Heart right ventricle (tissue), 16 donors: Measurements from ENCODE around the gene VAMP7. TPM values are rescaled to one million over a fixed set of nuclear protein-coding genes. Genes with fewer than 3 reads are reported as not detected.

Experiments used
- ATAC-seq, 8 donors: fragments of 200-7000 bp; cut with Tn5 transposase; one replicate each; pipeline ENCODE4 v1.9.1; 2020; ENCODE audit warnings: mild to moderate bottlenecking in 8 of 8, moderate library complexity in 8 of 8, moderate number of reproducible peaks in 1 of 8
- DNase-seq, 2 donors: peaks; one replicate each; pipeline ENCODE4 v3.0.0-alpha.2; 2020
- H3K27ac ChIP-seq, 10 donors: fragments of 200-600 bp; sonication (generic) in 2 of 10; one replicate each; pipeline versions ENCODE4 v1.5.0 to v1.8.0; 2020 to 2022; ENCODE audit warnings: mild to moderate bottlenecking in 3 of 10
- H3K27me3 ChIP-seq, 7 donors: fragments of 200-600 bp; one replicate each; pipeline ENCODE4 v1.8.0; 2021 to 2022; ENCODE audit warnings: mild to moderate bottlenecking in 2 of 7
- H3K36me3 ChIP-seq, 9 donors: fragments of 200-600 bp; sonication (generic) in 1 of 9; one replicate each; pipeline versions ENCODE4 v1.5.0 to v1.8.0; 2020 to 2022; ENCODE audit warnings: mild to moderate bottlenecking in 2 of 9
- H3K4me1 ChIP-seq, 9 donors: fragments of 200-600 bp; sonication (generic) in 1 of 9; one replicate each; pipeline versions ENCODE4 v1.5.0 to v1.8.0; 2020 to 2022; ENCODE audit warnings: mild to moderate bottlenecking in 4 of 9
- H3K4me3 ChIP-seq, 10 donors: fragments of 200-600 bp; sonication (generic) in 2 of 10; one replicate each; pipeline versions ENCODE4 v1.5.0 to v1.8.0; 2020 to 2022; ENCODE audit warnings: mild to moderate bottlenecking in 7 of 10, moderate library complexity in 2 of 10
- H3K9me3 ChIP-seq, 11 donors: fragments of 200-600 bp in 10 of 11; sonication (generic) in 2 of 11; one replicate each; pipeline versions ENCODE4 v1.5.0 to v1.8.0; 2013 to 2022; ENCODE audit warnings: mild to moderate bottlenecking in 2 of 11, control low read depth in 1 of 11, moderate library complexity in 1 of 11
- WGBS, 2 donors: extraction: QIAGEN DNeasy Blood & Tissue Kit; methylation state at CpG; one replicate each; pipeline ENCODE4 v1.1.7; 2013; ENCODE audit warnings: inconsistent platforms in 1 of 2; 5-methylcytosine and 5-hydroxymethylcytosine counted together
- intact Hi-C, 10 donors: fragments of 100-400 bp; cut with DNase I; formaldehyde crosslinking; loops; one replicate each; pipeline versions ENCODE4 v1.11.1 to v1.14.2; 2022
- polyA plus RNA-seq, 2 donors: library from polyadenylated mRNA; stranded (reverse); fragments of 200-250 nt; gene quantifications; one replicate each; pipeline ENCODE4 v1.2.3, GENCODE V29; 2013
- total RNA-seq, 10 donors: library from RNA; stranded (reverse); fragmentation: NEBNext Ultra II Directional in 3 of 10; extraction: Animal tissue kit (Norgen Biotek cat#: 25700) in 3 of 10; gene quantifications; one replicate each; pipeline versions ENCODE4 v1.2.1 to v1.2.4, GENCODE V29; 2021 to 2023
- TF ChIP-seq, protein P1 (sequence below), 9 donors: fragments of 200-600 bp; sonication (generic) in 2 of 9; IDR thresholded peaks; one replicate each; pipeline versions ENCODE4 v1.5.0 to v1.8.0; 2021 to 2022; ENCODE audit warnings: antibody characterized with exemption in 9 of 9, mild to moderate bottlenecking in 5 of 9, moderate library complexity in 1 of 9
- donor health status: Arrhythmogenic right ventricular cardiomyopathy.
- donor health status: ischemic (EF 13 %, LVEDD 7.1; RV severe dilation, severe dysfunction).
- donor health status: healthy with polysubstance abuse.
- donor health status: DM: no; HTN: yes; CAD: no.
- donor health status: DM: no; HTN: no; CAD: no.
- donor health status: ischemic (EF 25% LVEDD 6.9; RV normal size, moderate dysfunction).
- donor health status: ischemic (EF 25% LVEDD 5.7; RV mildly dilated, moderate dysfunction).
- donor health status: healthy.
- donor health status: DM: yes; HTN: yes; CAD: no.
- donor health status: Ischemic cardiomyopathy.
- donor health status: ischemic (EF 35%, LVEDD 5.7; RV mildly dilated, moderate dysfunction).
- donor health status: nonischemic (EF 11% LVEDD 7.7; RV severe dilation, severe dysfunction).
- donor health status: DM: yes; HTN: yes; CAD: no.
- donor health status: PGD.
- donor health status: ischemic (EF 29% LVEDD 5.4; RV normal size, mild dysfunction).
- donor health status: nonischemic (EF 23%, LVEDD 6.1; RV moderate dilation, normal function).

VAMP7 gene
- total and polyA plus RNA-seq, 12 donors, result 9.4 to 29.2 (median 21.1) TPM

DNA sequence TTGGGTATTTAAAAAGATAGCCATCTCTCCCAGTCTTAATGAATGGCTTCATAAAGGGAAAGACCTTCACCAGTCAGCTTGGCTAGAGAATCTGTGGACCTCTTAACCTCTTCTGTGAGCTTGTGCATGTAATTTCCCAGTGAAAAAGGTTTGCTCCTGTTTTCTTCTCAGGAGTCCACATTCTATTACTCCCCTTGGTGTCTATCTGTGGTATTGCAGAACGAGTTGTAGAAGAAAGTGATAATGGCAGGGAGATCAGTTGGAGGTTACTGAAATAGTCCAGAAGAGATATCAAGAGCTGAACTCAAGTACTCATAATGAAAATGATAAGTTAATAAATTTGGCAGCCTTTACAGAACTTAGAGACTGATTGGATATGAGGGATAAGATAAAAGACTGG, 16.5 kb upstream of the VAMP7 start:
- WGBS, 2 donors, result 22 to 24% methylated on average over 1 of the region's 1 CpG
- H3K36me3 ChIP-seq, result no peaks in the 10 kb centered on the region
- no peak for ATAC-seq
- no peaks in the 10 kb centered on the region for H3K4me1 ChIP-seq
- no peak overlapping the region for H3K4me3 ChIP-seq
- DNase-seq, result no peak
- TF ChIP-seq, protein P1, sequence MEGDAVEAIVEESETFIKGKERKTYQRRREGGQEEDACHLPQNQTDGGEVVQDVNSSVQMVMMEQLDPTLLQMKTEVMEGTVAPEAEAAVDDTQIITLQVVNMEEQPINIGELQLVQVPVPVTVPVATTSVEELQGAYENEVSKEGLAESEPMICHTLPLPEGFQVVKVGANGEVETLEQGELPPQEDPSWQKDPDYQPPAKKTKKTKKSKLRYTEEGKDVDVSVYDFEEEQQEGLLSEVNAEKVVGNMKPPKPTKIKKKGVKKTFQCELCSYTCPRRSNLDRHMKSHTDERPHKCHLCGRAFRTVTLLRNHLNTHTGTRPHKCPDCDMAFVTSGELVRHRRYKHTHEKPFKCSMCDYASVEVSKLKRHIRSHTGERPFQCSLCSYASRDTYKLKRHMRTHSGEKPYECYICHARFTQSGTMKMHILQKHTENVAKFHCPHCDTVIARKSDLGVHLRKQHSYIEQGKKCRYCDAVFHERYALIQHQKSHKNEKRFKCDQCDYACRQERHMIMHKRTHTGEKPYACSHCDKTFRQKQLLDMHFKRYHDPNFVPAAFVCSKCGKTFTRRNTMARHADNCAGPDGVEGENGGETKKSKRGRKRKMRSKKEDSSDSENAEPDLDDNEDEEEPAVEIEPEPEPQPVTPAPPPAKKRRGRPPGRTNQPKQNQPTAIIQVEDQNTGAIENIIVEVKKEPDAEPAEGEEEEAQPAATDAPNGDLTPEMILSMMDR (IDR thresholded peaks at IDR 0.05), result peak in 3 of 9 donors; percentile 9 to 25 (median 17)
- intact Hi-C loops, result no loop called here
- no peak overlapping the region for H3K27ac ChIP-seq
- peaks cover 0 to 14% (median 0%) of the 10 kb centered on the region in 11 donors for H3K9me3 ChIP-seq
- H3K27me3 ChIP-seq, result peaks cover 0 to 20% (median 0%) of the 10 kb centered on the region in 7 donors

DNA sequence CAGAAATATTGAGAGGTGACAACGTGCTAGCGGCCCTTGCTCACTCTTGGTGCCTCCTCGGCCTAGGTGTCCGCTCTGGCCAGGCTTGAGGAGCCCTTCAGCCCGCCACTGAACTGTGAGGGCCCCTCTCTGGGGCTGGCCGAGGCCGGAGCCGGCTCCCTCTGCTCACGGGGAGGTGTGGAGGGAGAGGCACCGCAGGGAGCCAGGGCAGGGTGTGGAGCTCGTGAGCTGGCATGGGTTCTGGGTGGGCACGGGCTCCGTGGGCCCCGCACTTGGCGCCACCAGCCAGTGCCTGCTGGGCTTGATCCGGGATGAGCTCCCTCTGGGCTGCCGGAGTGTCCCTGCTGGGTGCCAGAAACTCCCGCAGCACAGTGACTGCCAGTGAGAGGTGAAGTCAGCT, 16.0 kb upstream of the VAMP7 start:
- Histone ChIP-seq H3K36me3 (no peaks in the 10 kb centered on the region), H3K9me3 (peaks cover 0 to 14% (median 0%) of the 10 kb centered on the region in 11 donors), H3K4me3 (no peak overlapping the region), H3K27ac (no peak overlapping the region), H3K27me3 (peaks cover 0 to 22% (median 0%) of the 10 kb centered on the region in 7 donors), H3K4me1 (no peaks in the 10 kb centered on the region)
- TF ChIP-seq, protein P1 (IDR thresholded peaks at IDR 0.05), result no peak
- DNase-seq (no peak), ATAC-seq (no peak)
- WGBS, 2 donors, result 78 to 80% methylated on average over 18 of the region's 18 CpGs
- intact Hi-C loops, result no loop called here

DNA sequence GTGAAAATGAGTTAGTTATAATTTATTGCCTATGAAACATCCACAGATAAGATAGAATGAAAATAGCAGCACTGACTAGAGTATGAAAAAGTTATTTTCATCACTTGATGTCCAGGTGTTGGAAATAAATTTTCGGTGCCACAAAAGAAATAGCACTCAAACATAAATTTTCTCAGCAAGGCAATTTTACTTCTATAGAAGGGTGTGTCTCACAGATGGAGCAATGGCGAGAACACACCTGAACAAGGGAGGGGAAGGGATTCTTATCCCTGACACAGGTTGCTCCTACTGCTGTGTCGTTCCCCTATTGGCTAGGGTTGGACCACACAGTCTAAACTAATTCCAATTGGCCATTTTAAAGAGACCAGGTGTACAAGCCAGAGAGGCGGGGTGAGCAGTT, 13.3 kb upstream of the VAMP7 start:
- Histone ChIP-seq H3K9me3 (peaks cover 0 to 14% (median 0%) of the 10 kb centered on the region in 11 donors), H3K4me1 (no peaks in the 10 kb centered on the region), H3K27me3 (peaks cover 0 to 22% (median 2%) of the 10 kb centered on the region in 7 donors), H3K4me3 (no peak overlapping the region), H3K27ac (no peak overlapping the region), H3K36me3 (no peaks in the 10 kb centered on the region)
- intact Hi-C loops, result no loop called here
- 59 to 62% methylated on average over 4 of the region's 4 CpGs for WGBS, 2 donors
- TF ChIP-seq, protein P1 (IDR thresholded peaks at IDR 0.05), result no peak
- DNase-seq (no peak), ATAC-seq (no peak)

GRCh38 chrX:155870958-155871357, 10.2 kb upstream of the VAMP7 start:
- no peak for ATAC-seq
- intact Hi-C loops, result no loop called here
- TF ChIP-seq, protein P1 (IDR thresholded peaks at IDR 0.05), result no peak

More at GRCh38 chrX:155870958-155871357, 10.2 kb upstream of the VAMP7 start:
- Histone ChIP-seq H3K4me1 (peaks cover 0 to 5% (median 0%) of the 10 kb centered on the region in 9 donors), H3K27ac (no peak overlapping the region), H3K9me3 (peaks cover 0 to 14% (median 0%) of the 10 kb centered on the region in 11 donors), H3K36me3 (no peaks in the 10 kb centered on the region), H3K27me3 (peaks cover 0 to 34% (median 6%) of the 10 kb centered on the region in 7 donors), H3K4me3 (no peak overlapping the region)
- no peak for DNase-seq
